Caco-2 (cell line): Measurements from ENCODE around the gene TSTD2. TPM values are rescaled to one million over a fixed set of nuclear protein-coding genes. Genes with fewer than 3 reads are reported as not detected.

Source experiments
- BruUV-seq: library from RNA; stranded (reverse); fragments of 400-500 nt; replicated peaks from 2 replicates; lab custom pipeline; 2021; lab: Mats Ljungman, UMichigan
- CTCF ChIA-PET: fragments of 300-600 bp; sonication (Branson Sonifier 250); formaldehyde crosslinking; loops from one replicate; lab custom pipeline; 2022; ENCODE audit warnings: antibody characterized with exemption; lab: Charles Lee
- POLR2A ChIA-PET: fragments of 300-600 bp; sonication (Branson Sonifier 250); formaldehyde crosslinking; loops from one replicate; lab custom pipeline; 2022; ENCODE audit warnings: antibody characterized with exemption; lab: Charles Lee
- DNase-seq, 2 experiments: peaks; one replicate each; pipeline versions ENCODE4 v3.0.0 to v3.0.0-alpha.2; 2020 to 2022
- H3K27me3 ChIP-seq: replicated peaks from 2 replicates; pipeline ENCODE4 v1.6.0; 2011; ENCODE audit warnings: low read length; ENCODE audit not compliant: control insufficient read depth, insufficient read depth
- H3K36me3 ChIP-seq: 2 replicates; pipeline ENCODE4 v1.5.1; 2011; ENCODE audit warnings: low read length; ENCODE audit not compliant: control insufficient read depth, insufficient read depth
- H3K4me1 ChIP-seq: fragments of 250-450 bp; sonication (Bioruptor Pico); 2 replicates; pipeline ENCODE4 v1.5.1; 2020; ENCODE audit warnings: mild to moderate bottlenecking
- H3K4me3 ChIP-seq: 2 replicates; pipeline ENCODE4 v1.5.1; 2011; ENCODE audit warnings: low read depth, mild to moderate bottlenecking, control low read depth, low read length
- H3K9me3 ChIP-seq: fragments of 250-450 bp; sonication (Bioruptor Pico); 2 replicates; pipeline ENCODE4 v1.5.1; 2020; ENCODE audit warnings: mild to moderate bottlenecking, moderate library complexity
- H3K27ac Mint-ChIP-seq: one replicate; pipeline ENCODE4 v1.8.0; 2022; ENCODE audit warnings: mixed read lengths; ENCODE audit not compliant: unreplicated experiment
- H3K27me3 Mint-ChIP-seq: one replicate; pipeline ENCODE4 v1.8.0; 2022; ENCODE audit warnings: mixed read lengths; ENCODE audit not compliant: insufficient read depth, unreplicated experiment
- H3K36me3 Mint-ChIP-seq: one replicate; pipeline ENCODE4 v1.8.0; 2022; ENCODE audit warnings: mild to moderate bottlenecking, mixed read lengths; ENCODE audit not compliant: insufficient read depth, unreplicated experiment
- H3K4me1 Mint-ChIP-seq: one replicate; pipeline ENCODE4 v1.8.0; 2022; ENCODE audit warnings: low read depth, mixed read lengths; ENCODE audit not compliant: unreplicated experiment
- H3K4me3 Mint-ChIP-seq: one replicate; pipeline ENCODE4 v1.8.0; 2022; ENCODE audit warnings: mild to moderate bottlenecking, moderate library complexity, mixed read lengths; ENCODE audit not compliant: unreplicated experiment
- H3K9me3 Mint-ChIP-seq: one replicate; pipeline ENCODE4 v1.8.0; 2022; ENCODE audit warnings: mixed read lengths; ENCODE audit not compliant: unreplicated experiment
- intact Hi-C: fragments of 100-400 bp; cut with micrococcal nuclease; formaldehyde crosslinking; loops from one replicate; pipeline ENCODE4 v1.10.0; 2022; ENCODE audit not compliant: unreplicated experiment
- total RNA-seq: library from RNA; stranded (reverse); gene quantifications from 2 replicates; pipeline ENCODE4 v1.2.3, GENCODE V29; 2022
- TF ChIP-seq, protein P1 (sequence below), 2 experiments: fragments of 200-600 bp in 1 of 2; IDR thresholded peaks; 1 replicate in 1 of 2; 2 replicates in 1 of 2; pipeline versions ENCODE4 v1.5.1 to v1.8.0; 2011 to 2022; ENCODE audit warnings: antibody characterized with exemption in 1 of 2, control low read depth in 1 of 2, inconsistent platforms in 1 of 2, low read depth in 1 of 2, low read length in 1 of 2, mild to moderate bottlenecking in 1 of 2, moderate library complexity in 1 of 2; ENCODE audit not compliant: insufficient read depth in 1 of 2, severe bottlenecking in 1 of 2, unreplicated experiment in 1 of 2

The TSTD2 gene
- total RNA-seq, 1 experiment from 2014 or later = 20.7 TPM

DNA sequence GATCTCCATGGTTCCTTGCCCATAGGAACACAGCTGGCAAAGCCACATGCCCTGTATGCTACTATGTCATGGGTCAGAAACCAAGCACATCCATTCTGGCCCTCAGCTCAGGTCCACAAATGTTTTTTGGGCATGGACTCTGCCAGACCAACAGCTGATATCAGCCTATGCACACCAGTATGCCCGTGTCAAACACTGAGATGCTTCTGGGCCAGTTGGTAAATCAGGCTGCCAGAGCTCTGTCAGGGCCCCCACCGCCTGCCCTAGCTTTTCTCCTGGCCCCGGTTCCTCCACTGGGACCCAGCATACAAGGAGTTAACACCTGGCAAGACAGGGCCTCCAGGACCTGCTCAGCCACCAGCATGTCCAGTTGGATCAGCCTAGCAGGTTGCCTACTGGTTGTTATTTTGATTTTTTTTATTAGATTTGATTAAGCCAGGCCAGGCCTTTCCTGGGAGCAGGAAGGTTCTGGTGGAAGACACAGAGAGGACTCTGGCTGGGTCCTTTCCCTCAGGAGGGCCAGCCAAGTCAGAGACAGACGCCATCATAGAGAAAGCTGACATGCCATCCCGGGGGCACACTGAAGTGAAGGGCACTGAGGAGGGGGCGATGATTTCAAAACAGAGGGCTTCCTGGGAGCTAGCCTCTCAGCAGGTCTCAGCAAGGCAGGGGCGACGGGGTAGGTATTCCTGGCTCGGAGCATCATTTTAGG lies 65.8 kb downstream of the TSTD2 start:
- H3K4me3 Mint-ChIP-seq = no peak overlapping the region
- H3K27ac Mint-ChIP-seq = no peak overlapping the region
- no peaks in the 10 kb centered on the region for H3K27me3 Mint-ChIP-seq
- TF ChIP-seq, protein P1, sequence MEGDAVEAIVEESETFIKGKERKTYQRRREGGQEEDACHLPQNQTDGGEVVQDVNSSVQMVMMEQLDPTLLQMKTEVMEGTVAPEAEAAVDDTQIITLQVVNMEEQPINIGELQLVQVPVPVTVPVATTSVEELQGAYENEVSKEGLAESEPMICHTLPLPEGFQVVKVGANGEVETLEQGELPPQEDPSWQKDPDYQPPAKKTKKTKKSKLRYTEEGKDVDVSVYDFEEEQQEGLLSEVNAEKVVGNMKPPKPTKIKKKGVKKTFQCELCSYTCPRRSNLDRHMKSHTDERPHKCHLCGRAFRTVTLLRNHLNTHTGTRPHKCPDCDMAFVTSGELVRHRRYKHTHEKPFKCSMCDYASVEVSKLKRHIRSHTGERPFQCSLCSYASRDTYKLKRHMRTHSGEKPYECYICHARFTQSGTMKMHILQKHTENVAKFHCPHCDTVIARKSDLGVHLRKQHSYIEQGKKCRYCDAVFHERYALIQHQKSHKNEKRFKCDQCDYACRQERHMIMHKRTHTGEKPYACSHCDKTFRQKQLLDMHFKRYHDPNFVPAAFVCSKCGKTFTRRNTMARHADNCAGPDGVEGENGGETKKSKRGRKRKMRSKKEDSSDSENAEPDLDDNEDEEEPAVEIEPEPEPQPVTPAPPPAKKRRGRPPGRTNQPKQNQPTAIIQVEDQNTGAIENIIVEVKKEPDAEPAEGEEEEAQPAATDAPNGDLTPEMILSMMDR (IDR thresholded peaks at IDR 0.05; ENCODE audit: insufficient read depth in 1 of 2, low read depth in 1 of 2, low read length in 1 of 2, severe bottlenecking in 1 of 2, unreplicated experiment in 1 of 2) = no peak
- intact Hi-C loops = no loop called here
- Histone ChIP-seq H3K27me3 (no peaks in the 10 kb centered on the region), H3K4me1 (0 out of 2 replicates have a peak, but pooled peaks cover 4% of the 10 kb centered on the region), H3K36me3 (no peaks in the 10 kb centered on the region), H3K9me3 (no peaks in the 10 kb centered on the region), H3K4me3 (no peak overlapping the region)
- DNase-seq = no peak
- no peaks in the 10 kb centered on the region for H3K36me3 Mint-ChIP-seq
- ChIA-PET POLR2A (no interaction called here), CTCF (no interaction called here)
- no peaks in the 10 kb centered on the region for H3K9me3 Mint-ChIP-seq
- BruUV-seq = no TSS peak
- no peaks in the 10 kb centered on the region for H3K4me1 Mint-ChIP-seq

DNA sequence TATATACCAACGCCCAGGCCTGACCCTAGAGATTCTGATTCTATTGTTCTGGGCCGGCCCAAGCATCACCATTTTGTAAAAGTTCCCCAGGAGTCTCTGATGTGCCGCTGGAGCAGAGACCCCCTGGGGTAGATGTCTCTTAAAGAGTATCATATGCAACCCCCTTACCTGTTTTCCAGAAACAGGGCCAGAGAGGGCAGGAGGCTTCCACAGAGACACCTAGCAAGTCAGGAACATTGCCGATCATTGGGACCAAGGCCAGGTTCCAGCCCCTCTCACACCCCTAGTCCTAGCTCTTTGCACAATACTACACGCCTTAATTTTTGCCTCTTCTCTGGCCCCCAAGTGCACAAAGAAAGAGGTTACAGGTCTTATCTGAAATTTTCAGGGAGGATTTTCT lies 67.9 kb downstream of the TSTD2 start:
- BruUV-seq = no TSS peak
- no peak overlapping the region for H3K4me3 Mint-ChIP-seq
- POLR2A ChIA-PET = no interaction called here
- TF ChIP-seq, protein P1 (IDR thresholded peaks at IDR 0.05; ENCODE audit: insufficient read depth in 1 of 2, low read depth in 1 of 2, low read length in 1 of 2, severe bottlenecking in 1 of 2, unreplicated experiment in 1 of 2) = no peak
- Histone ChIP-seq H3K4me1 (0 out of 2 replicates have a peak, but pooled peaks cover 4% of the 10 kb centered on the region), H3K27me3 (no peaks in the 10 kb centered on the region), H3K9me3 (no peaks in the 10 kb centered on the region), H3K4me3 (no peak overlapping the region), H3K36me3 (no peaks in the 10 kb centered on the region)
- intact Hi-C loops = no loop called here
- no peak overlapping the region for H3K27ac Mint-ChIP-seq
- H3K4me1 Mint-ChIP-seq = no peaks in the 10 kb centered on the region
- H3K27me3 Mint-ChIP-seq = no peaks in the 10 kb centered on the region
- H3K36me3 Mint-ChIP-seq = no peaks in the 10 kb centered on the region
- CTCF ChIA-PET = interaction anchor here (1.0 kb wide), 1 partner anchor 33 kb away, joined by 5 read pairs; no protein-coding TSS in a partner anchor
- no peak for DNase-seq
- H3K9me3 Mint-ChIP-seq = no peaks in the 10 kb centered on the region

DNA sequence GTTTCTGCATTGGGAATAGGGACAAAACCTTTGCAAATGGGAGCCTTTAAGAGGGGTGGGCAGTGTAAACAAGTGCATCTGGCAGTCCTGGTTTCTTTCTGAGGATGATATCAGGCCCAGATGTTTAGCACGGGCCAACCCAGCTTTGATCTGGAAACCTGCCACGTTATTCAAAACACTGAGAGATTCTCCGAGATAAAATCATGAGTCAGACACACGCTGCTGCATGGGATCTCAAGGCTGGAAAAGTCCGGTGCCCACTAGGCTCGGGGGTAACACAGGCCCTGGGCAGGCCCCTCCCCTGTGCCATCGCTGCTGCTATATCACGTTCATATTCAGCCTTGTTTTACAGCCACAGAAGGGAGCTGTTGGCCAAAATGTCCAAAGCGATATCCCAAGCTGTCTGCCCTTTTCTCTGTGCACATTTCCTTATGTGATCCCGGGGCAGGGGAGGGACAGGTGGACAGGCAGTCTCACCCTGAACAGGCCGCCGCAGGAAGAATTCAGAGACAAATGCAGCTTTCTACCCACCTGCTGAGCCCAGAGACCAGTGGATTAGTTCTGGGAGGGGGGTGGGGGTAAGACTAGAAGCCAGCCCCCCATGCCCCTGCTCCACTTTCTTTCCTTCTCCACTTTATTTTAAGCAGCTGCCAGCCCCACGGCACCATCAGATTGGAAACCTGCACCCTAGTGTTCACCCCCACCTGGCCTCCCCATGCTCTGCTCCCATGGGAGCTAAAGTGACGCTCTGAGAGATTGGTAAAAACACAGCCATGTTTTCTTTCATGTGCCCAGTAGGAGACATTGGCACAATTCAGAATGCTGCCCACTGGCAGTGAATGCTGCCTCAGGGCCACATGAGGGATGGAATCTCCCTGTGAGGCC lies 68.6 kb downstream of the TSTD2 start:
- BruUV-seq = no TSS peak
- H3K9me3 Mint-ChIP-seq = no peaks in the 10 kb centered on the region
- H3K36me3 Mint-ChIP-seq = no peaks in the 10 kb centered on the region
- H3K4me1 Mint-ChIP-seq = no peaks in the 10 kb centered on the region
- H3K9me3 ChIP-seq = no peaks in the 10 kb centered on the region
- no peaks in the 10 kb centered on the region for H3K27me3 ChIP-seq
- no peak overlapping the region for H3K4me3 ChIP-seq
- no peak for DNase-seq
- no peaks in the 10 kb centered on the region for H3K27me3 Mint-ChIP-seq
- no peak overlapping the region for H3K27ac Mint-ChIP-seq
- POLR2A ChIA-PET = no interaction called here
- intact Hi-C loops = no loop called here
- 0 out of 2 replicates have a peak, but pooled peaks cover 4% of the 10 kb centered on the region for H3K4me1 ChIP-seq
- no peaks in the 10 kb centered on the region for H3K36me3 ChIP-seq
- TF ChIP-seq, protein P1 (IDR thresholded peaks at IDR 0.05; ENCODE audit: insufficient read depth in 1 of 2, low read depth in 1 of 2, low read length in 1 of 2, severe bottlenecking in 1 of 2, unreplicated experiment in 1 of 2) = no peak
- no peak overlapping the region for H3K4me3 Mint-ChIP-seq
- CTCF ChIA-PET = interaction anchor here (1.0 kb wide), 1 partner anchor 34 kb away, joined by 5 read pairs; no protein-coding TSS in a partner anchor
